Measurements from ENCODE around the gene SNAP91.

The SNAP91 gene

DNA sequence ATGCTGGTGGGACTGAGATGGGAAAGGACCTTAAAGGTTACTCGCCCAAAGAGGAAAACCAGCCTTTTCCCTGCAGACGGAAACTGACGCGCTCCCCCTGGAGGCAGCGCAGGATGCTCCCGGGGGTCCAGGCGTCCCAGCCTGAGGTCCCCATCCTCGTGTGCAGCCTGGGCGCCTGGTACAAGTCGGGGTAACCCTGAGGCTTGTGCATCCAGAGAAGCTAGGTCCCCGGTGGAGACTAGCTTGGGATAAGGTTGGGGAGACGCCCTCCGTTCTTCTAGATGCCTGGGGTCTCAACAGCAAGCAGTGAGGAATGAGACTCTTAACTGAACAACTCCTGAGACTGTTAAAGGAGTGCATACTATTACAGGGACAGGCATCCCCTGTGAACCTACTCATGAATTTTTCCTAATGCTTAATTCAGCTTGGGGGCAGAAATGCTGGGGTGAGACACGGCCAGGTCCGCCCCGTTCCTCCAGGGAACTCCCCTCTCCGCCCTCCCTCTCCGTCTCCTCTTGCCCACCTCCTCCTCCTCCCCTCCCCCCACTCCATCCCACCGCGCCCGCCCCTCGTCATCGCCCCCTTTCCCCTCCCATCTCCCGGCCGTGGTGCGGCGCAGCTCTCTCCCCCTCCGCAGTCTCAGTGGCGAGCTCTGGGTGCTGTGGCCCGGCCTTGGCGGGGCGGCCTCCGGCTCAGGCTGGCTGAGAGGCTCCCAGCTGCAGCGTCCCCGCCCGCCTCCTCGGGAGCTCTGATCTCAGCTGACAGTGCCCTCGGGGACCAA lies 196.8 kb downstream of the SNAP91 start, which contains the start of gene PRSS35:
Gene PRSS35 (plus strand): TSS at position 634 of the 781 bp plus-strand sequence. CDS start 10,908 bp downstream, outside the sequence.
- no peak within 1 kb of the TSS for H3K27ac ChIP-seq
- TF ChIP-seq CTCF (conservative IDR thresholded peaks at IDR 0.05) (no peak), ZFX (IDR thresholded peaks at IDR 0.05) (no peak)

- no peak for TF ChIP-seq ZFX (IDR thresholded peaks at IDR 0.05)
- TF ChIP-seq CTCF (conservative IDR thresholded peaks at IDR 0.05) = no peak
Measured at GRCh38 chr6:83511266-83511665, 197.6 kb downstream of the SNAP91 start.

GRCh38 chr6:83510791-83511190 lies 198.1 kb downstream of the SNAP91 start:
- no peak overlapping the region for H3K27ac ChIP-seq
- TF ChIP-seq ZFX (IDR thresholded peaks at IDR 0.05) = no peak
- no peak for TF ChIP-seq CTCF (conservative IDR thresholded peaks at IDR 0.05)

More at GRCh38 chr6:83511266-83511665, 197.6 kb downstream of the SNAP91 start:
- no peak overlapping the region for H3K27ac ChIP-seq

DNA sequence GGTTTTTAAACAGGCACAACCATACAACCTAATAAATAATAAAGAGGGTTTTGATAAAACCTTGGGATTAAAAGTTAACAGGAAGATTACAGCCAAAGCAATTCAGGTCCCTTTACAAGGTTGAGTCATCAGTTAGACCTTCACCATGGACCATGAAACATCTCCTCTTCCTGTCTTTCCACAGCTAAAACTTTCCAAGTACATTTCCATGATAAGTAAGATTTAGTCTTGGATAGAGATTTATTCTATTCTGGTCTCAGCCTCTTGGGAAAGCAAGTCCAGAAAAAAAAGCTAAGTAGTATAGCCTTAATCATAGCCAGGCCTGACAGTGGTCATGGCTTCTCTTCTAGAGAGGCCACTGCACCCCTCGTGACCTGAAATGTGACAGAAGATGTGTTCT lies 199.5 kb downstream of the SNAP91 start:
- TF ChIP-seq CTCF (conservative IDR thresholded peaks at IDR 0.05) (no peak), ZFX (IDR thresholded peaks at IDR 0.05) (no peak)

GRCh38 chr6:83505356-83505755 lies 203.5 kb downstream of the SNAP91 start:
- H3K27ac ChIP-seq = no peak overlapping the region
- TF ChIP-seq ZFX (IDR thresholded peaks at IDR 0.05) (no peak), CTCF (conservative IDR thresholded peaks at IDR 0.05) (no peak)

More for the DNA sequence above, 199.5 kb downstream of the SNAP91 start:
- H3K27ac ChIP-seq = no peak overlapping the region

All from C4-2B (cell line).